DOHH2 (cell line): ENCODE measurements around the gene PNRC1.
"Not testable (repeated sequence)": the region's sequence is repeated elsewhere in the genome, so short reads cannot be mapped to it uniquely, and the experiment has no call there.

Experiments used
- H3F3A ChIP-seq: fragments of 200-600 bp; sonication (generic), shearing (Covaris generic); 2 replicates; pipeline ENCODE4 v1.6.0; 2016; ENCODE audit warnings: antibody characterized with exemption, mild to moderate bottlenecking; ENCODE audit not compliant: control insufficient read depth, insufficient read depth
- H3K27ac ChIP-seq: fragments of 200-600 bp; sonication (generic); 2 replicates; pipeline ENCODE4 v1.5.1; 2014; ENCODE audit warnings: low read depth, mild to moderate bottlenecking, low read length, moderate library complexity
- H3K27me3 ChIP-seq: fragments of 200-600 bp; sonication (generic); 2 replicates; pipeline ENCODE4 v1.6.1; 2014; ENCODE audit warnings: mild to moderate bottlenecking, low read length, mixed read lengths; ENCODE audit not compliant: control insufficient read depth
- H3K36me3 ChIP-seq: fragments of 200-600 bp; sonication (generic); 2 replicates; pipeline ENCODE4 v1.6.1; 2014; ENCODE audit warnings: mild to moderate bottlenecking, low read length, moderate library complexity, mixed read lengths; ENCODE audit not compliant: control insufficient read depth
- H3K4me1 ChIP-seq: fragments of 200-600 bp; sonication (generic); 2 replicates; pipeline ENCODE4 v1.6.1; 2014; ENCODE audit warnings: mild to moderate bottlenecking, low read length, mixed read lengths; ENCODE audit not compliant: control insufficient read depth
- H3K4me2 ChIP-seq: fragments of 200-600 bp; sonication (generic); 2 replicates; pipeline ENCODE4 v1.6.0; 2014; ENCODE audit warnings: mild to moderate bottlenecking, low read length, moderate library complexity
- H3K4me3 ChIP-seq: fragments of 200-600 bp; sonication (generic); 2 replicates; pipeline ENCODE4 v1.5.1; 2014; ENCODE audit warnings: mild to moderate bottlenecking, low read length, mixed read lengths
- H3K79me2 ChIP-seq: fragments of 200-600 bp; sonication (generic); 2 replicates; pipeline ENCODE4 v1.6.1; 2014; ENCODE audit warnings: mild to moderate bottlenecking, low read length, mixed read lengths; ENCODE audit not compliant: control insufficient read depth
- H3K9me2 ChIP-seq: fragments of 200-600 bp; sonication (generic); replicated peaks from 2 replicates; pipeline ENCODE4 v1.6.1; 2014; ENCODE audit warnings: mild to moderate bottlenecking, low read length, mixed read lengths; ENCODE audit not compliant: control insufficient read depth
- H3K9me3 ChIP-seq: fragments of 200-600 bp; sonication (generic); 2 replicates; pipeline ENCODE4 v1.6.1; 2014; ENCODE audit warnings: antibody characterized with exemption, low read length, mixed read lengths; ENCODE audit not compliant: control insufficient read depth, insufficient read depth
- H4K20me1 ChIP-seq: fragments of 200-600 bp; sonication (generic); 2 replicates; pipeline ENCODE4 v1.6.0; 2014; ENCODE audit warnings: low read depth, mild to moderate bottlenecking, antibody characterized with exemption, low read length, moderate library complexity; ENCODE audit not compliant: control insufficient read depth, insufficient read depth
- CTCF ChIP-seq: fragments of 200-600 bp; sonication (generic); IDR thresholded peaks from one replicate; pipeline ENCODE4 v1.5.1; 2014; ENCODE audit warnings: antibody characterized with exemption, mild to moderate bottlenecking, low read depth, low read length; ENCODE audit not compliant: poor library complexity, severe bottlenecking
- EZH2phosphoT487 ChIP-seq: fragments of 200-600 bp; sonication (generic); IDR thresholded peaks from 2 replicates; pipeline ENCODE4 v1.6.1; 2017; ENCODE audit warnings: borderline replicate concordance, mild to moderate bottlenecking, antibody characterized with exemption, low read length, moderate library complexity, mixed read lengths

PNRC1 gene

GRCh38 chr6:89058627-89059026, 21.9 kb upstream of the PNRC1 start:
- no peaks in the 10 kb centered on the region for H3K27me3 ChIP-seq
- H3K9me3 ChIP-seq, result no peaks in the 10 kb centered on the region
- no peaks in the 10 kb centered on the region for H3K36me3 ChIP-seq
- no peak for TF ChIP-seq EZH2phosphoT487
- TF ChIP-seq CTCF, result no peak
- no peak overlapping the region for H3K4me3 ChIP-seq
- peaks cover 5% of the 10 kb centered on the region; the same call in 1 of the 2 replicates for H3K4me1 ChIP-seq
- H3K79me2 ChIP-seq, result no peaks in the 10 kb centered on the region
- H3K4me2 ChIP-seq, result no peak overlapping the region
- no peaks in the 10 kb centered on the region for H3F3A ChIP-seq
- no peak overlapping the region for H3K27ac ChIP-seq
- no peaks in the 10 kb centered on the region for H3K9me2 ChIP-seq
- H4K20me1 ChIP-seq, result no peaks in the 10 kb centered on the region

- H3K27me3 ChIP-seq, result no peaks in the 10 kb centered on the region
- H3K27ac ChIP-seq, result no peak overlapping the region
- H3F3A ChIP-seq, result no peaks in the 10 kb centered on the region
- no peak for TF ChIP-seq EZH2phosphoT487
- no peaks in the 10 kb centered on the region for H4K20me1 ChIP-seq
- no peaks in the 10 kb centered on the region for H3K79me2 ChIP-seq
- H3K4me3 ChIP-seq, result no peak overlapping the region
- no peaks in the 10 kb centered on the region for H3K36me3 ChIP-seq
- peaks cover 6% of the 10 kb centered on the region; the same call in 1 of the 2 replicates for H3K4me1 ChIP-seq
- H3K9me2 ChIP-seq, result no peaks in the 10 kb centered on the region
- no peaks in the 10 kb centered on the region for H3K9me3 ChIP-seq
- no peak overlapping the region for H3K4me2 ChIP-seq
Observed at GRCh38 chr6:89059227-89059626, 21.3 kb upstream of the PNRC1 start.

DNA sequence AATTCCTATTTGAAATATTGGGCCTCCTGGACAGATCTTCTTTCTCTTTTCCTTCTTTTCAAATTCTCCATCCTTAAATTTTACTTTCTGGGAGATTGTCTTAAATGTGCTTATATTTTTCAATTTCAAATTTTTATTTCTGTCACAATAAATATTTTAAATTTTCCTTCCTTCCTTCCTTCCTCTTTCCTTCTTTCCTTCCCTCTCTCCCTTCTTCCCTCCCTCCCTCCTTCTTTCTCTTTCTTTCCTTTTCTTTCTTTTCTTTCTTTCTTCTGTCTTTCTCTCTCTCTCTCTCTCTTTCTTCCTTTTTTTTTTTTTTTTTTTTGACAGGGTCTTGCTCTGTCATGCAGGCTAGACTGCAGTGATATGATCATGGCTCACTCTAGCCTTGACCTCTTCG, 16.7 kb upstream of the PNRC1 start:
- no peaks in the 10 kb centered on the region for H3K79me2 ChIP-seq
- H3K4me2 ChIP-seq, result no peak overlapping the region
- H3F3A ChIP-seq, result no peaks in the 10 kb centered on the region
- TF ChIP-seq EZH2phosphoT487, result no peak
- TF ChIP-seq CTCF, result no peak
- H3K9me3 ChIP-seq, result no peaks in the 10 kb centered on the region
- no peak overlapping the region for H3K4me3 ChIP-seq
- peaks cover 6% of the 10 kb centered on the region; the same call in 1 of the 2 replicates for H3K4me1 ChIP-seq
- H3K36me3 ChIP-seq, result no peaks in the 10 kb centered on the region
- H3K9me2 ChIP-seq, result no peaks in the 10 kb centered on the region
- no peaks in the 10 kb centered on the region; the same call in 1 of the 2 replicates for H3K27me3 ChIP-seq
- no peaks in the 10 kb centered on the region for H4K20me1 ChIP-seq
- H3K27ac ChIP-seq, result no peak overlapping the region

DNA sequence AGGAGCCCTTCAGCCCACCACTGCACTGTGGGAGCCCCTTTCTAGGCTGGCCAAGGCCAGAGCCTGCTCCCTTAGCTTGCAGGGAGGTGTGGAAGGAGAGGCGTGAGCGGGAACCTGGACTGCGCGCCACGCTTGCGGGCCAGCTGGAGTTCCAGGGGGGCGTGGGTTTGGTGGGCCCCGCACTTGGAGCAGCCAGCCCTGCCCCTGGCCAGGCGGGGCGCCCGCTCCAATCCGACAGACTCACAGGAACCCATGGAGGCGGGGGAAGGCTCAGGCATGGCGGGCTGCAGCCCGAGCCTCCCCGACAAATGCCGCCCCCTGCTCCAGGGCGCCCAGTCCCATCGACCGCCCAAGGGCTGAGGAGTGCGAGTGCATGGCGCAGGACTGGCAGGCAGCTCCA, 15.6 kb upstream of the PNRC1 start:
- not testable (repeated sequence) for H3K27me3 ChIP-seq, H4K20me1 ChIP-seq, H3K9me3 ChIP-seq, H3K9me2 ChIP-seq, H3K36me3 ChIP-seq, H3F3A ChIP-seq, H3K4me2 ChIP-seq, H3K4me1 ChIP-seq, H3K4me3 ChIP-seq, H3K79me2 ChIP-seq, H3K27ac ChIP-seq

DNA sequence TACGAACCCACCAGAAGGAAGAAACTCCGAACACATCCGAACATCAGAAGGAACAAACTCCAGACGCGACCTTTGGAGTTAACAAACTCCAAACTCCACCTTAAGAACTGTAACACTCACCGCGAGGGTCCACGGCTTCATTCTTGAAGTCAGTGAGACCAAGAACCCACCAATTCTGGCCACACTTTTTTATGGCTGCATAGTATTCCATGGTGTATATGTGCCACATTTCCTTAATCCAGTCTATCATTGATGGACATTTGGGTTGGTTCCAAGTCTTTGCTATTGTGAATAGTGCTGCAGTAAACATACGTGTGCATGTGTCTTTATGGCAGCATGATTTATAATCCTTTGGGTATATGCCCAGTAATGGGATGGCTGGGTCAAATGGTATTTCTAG, 14.4 kb upstream of the PNRC1 start:
- H3K27me3 ChIP-seq, H4K20me1 ChIP-seq, H3K27ac ChIP-seq, H3K79me2 ChIP-seq, H3K36me3 ChIP-seq, H3K4me3 ChIP-seq, H3K9me3 ChIP-seq, H3K4me2 ChIP-seq, H3K9me2 ChIP-seq, H3F3A ChIP-seq, H3K4me1 ChIP-seq: not testable (repeated sequence)
